ENCODE data around the gene CAPN13.

CAPN13 gene

DNA sequence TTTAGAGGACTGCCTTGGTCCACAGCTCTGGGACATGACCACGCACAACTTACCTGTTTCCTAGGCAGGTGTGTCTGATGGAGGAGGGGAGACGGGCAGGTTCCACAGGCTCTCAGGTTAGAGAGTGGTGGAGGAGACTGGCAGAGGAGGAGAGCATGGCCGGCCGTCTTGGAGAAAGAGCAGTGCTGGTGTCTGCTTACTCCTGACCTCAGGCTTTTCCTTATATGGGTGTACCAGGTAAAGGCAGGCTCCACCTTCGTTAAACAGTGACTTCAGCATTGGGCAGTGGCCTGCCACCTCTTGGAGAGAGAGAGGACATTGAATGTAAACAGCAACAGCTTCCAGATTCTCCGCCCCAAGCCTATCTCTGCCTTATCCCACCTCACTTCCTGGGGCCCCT lies at the start of gene CAPN13:
Gene CAPN13, minus strand, starts transcription at position 198 of the 400 bp plus-strand sequence. CDS start 20,121 bp downstream, outside the sequence.
- ATAC-seq (ENCODE audit: low read depth) (peak; percentile 86), DNase-seq (ENCODE audit: low spot score) (no peak)
- no peaks in the 10 kb centered on the region for H3K4me1 ChIP-seq (ENCODE audit: insufficient read depth, poor library complexity, severe bottlenecking)
- H3K27ac ChIP-seq (ENCODE audit: poor library complexity, severe bottlenecking): no peak within 1 kb of the TSS
- no peak for TF ChIP-seq CTCF (IDR thresholded peaks at IDR 0.05; ENCODE audit: poor library complexity, severe bottlenecking)
- H3K27me3 ChIP-seq (ENCODE audit: insufficient read depth, poor library complexity, severe bottlenecking): peaks cover 3% of the 10 kb centered on the region
- no peaks in the 10 kb centered on the region for H3K9me3 ChIP-seq (ENCODE audit: severe bottlenecking)
- no peak within 1 kb of the TSS for H3K4me3 ChIP-seq (ENCODE audit: severe bottlenecking)
- H3K36me3 ChIP-seq (ENCODE audit: low read depth): no peaks in the 10 kb centered on the region

DNA sequence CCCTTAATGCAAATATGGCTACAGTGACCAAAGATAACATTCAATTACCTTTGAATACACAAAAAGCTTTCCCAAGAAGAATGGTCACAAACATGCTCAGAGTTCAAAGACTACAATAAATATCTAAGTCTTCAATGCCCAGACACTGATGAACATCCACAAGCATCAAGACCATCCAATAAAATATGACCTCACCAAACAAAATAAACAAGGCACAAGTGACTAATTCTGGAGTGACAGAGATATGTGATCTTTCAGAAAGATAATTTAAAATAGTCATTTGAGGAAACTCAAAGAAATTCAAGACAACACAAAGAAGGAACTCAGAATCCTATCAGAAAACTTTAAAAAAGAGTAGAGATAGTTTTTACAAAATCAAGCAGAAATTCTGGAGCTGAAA lies 40.6 kb upstream of the CAPN13 start:
- Histone ChIP-seq H3K9me3 (ENCODE audit: severe bottlenecking) (no peaks in the 10 kb centered on the region), H3K4me3 (ENCODE audit: severe bottlenecking) (no peak overlapping the region), H3K36me3 (ENCODE audit: low read depth) (no peaks in the 10 kb centered on the region), H3K27ac (ENCODE audit: poor library complexity, severe bottlenecking) (no peak overlapping the region), H3K4me1 (ENCODE audit: insufficient read depth, poor library complexity, severe bottlenecking) (no peaks in the 10 kb centered on the region), H3K27me3 (ENCODE audit: insufficient read depth, poor library complexity, severe bottlenecking) (peaks cover 5% of the 10 kb centered on the region)
- TF ChIP-seq CTCF (IDR thresholded peaks at IDR 0.05; ENCODE audit: poor library complexity, severe bottlenecking): no peak
- ATAC-seq (ENCODE audit: low read depth) (no peak), DNase-seq (ENCODE audit: low spot score) (no peak)

DNA sequence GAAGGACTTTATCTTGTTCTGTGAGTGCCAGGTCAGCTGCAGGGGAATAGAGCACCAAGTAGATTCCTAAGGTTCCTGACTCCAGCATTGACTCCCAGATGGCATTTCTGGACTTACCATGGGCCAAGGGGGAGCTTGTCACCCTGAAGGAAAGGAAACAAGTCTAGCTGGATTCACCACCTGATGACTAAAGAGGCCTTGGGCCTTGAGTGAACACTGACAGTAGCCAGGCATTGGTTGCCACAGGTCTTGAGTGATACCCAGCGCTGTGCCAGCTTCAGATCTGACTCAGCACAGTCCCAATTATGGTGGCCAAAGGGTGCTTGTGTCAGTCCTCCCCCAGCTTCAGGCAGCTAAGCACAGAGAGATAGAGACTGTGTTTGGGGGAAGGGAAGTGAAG lies 40.1 kb upstream of the CAPN13 start:
- no peaks in the 10 kb centered on the region for H3K9me3 ChIP-seq (ENCODE audit: severe bottlenecking)
- no peak for TF ChIP-seq CTCF (IDR thresholded peaks at IDR 0.05; ENCODE audit: poor library complexity, severe bottlenecking)
- H3K27me3 ChIP-seq (ENCODE audit: insufficient read depth, poor library complexity, severe bottlenecking): peaks cover 10% of the 10 kb centered on the region
- DNase-seq (ENCODE audit: low spot score): no peak
- H3K36me3 ChIP-seq (ENCODE audit: low read depth): no peaks in the 10 kb centered on the region
- no peak overlapping the region for H3K27ac ChIP-seq (ENCODE audit: poor library complexity, severe bottlenecking)
- ATAC-seq (ENCODE audit: low read depth): no peak
- no peak overlapping the region for H3K4me3 ChIP-seq (ENCODE audit: severe bottlenecking)
- H3K4me1 ChIP-seq (ENCODE audit: insufficient read depth, poor library complexity, severe bottlenecking): no peaks in the 10 kb centered on the region

DNA sequence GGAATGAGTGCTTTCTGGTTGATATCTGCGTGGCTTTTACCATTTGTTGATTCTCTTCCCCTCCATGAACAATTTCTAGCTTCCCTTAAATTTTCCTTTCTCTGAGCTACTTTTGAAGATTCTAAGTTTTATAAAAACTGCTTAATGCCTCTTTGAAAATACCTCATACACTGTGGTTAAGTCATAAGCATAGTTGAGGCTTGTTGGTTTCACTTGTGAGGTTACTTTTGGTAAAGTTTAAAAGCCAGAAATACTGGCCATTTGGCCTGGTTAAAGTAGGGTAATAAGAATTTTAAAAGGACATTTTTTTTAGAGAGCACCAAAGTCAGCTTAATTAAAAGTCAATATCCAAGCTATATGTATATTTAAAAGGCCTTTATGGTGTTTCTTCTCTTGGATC lies 21.3 kb upstream of the CAPN13 start:
- no peaks in the 10 kb centered on the region for H3K4me1 ChIP-seq (ENCODE audit: insufficient read depth, poor library complexity, severe bottlenecking)
- H3K4me3 ChIP-seq (ENCODE audit: severe bottlenecking): no peak overlapping the region
- H3K36me3 ChIP-seq (ENCODE audit: low read depth): no peaks in the 10 kb centered on the region
- TF ChIP-seq CTCF (IDR thresholded peaks at IDR 0.05; ENCODE audit: poor library complexity, severe bottlenecking): no peak
- ATAC-seq (ENCODE audit: low read depth) (no peak), DNase-seq (ENCODE audit: low spot score) (no peak)
- H3K27me3 ChIP-seq (ENCODE audit: insufficient read depth, poor library complexity, severe bottlenecking): no peaks in the 10 kb centered on the region
- peaks cover 1% of the 10 kb centered on the region for H3K9me3 ChIP-seq (ENCODE audit: severe bottlenecking)
- H3K27ac ChIP-seq (ENCODE audit: poor library complexity, severe bottlenecking): no peak overlapping the region

GRCh38 chr2:30826916-30827315 lies 19.7 kb upstream of the CAPN13 start:
- Histone ChIP-seq H3K9me3 (ENCODE audit: severe bottlenecking) (no peaks in the 10 kb centered on the region), H3K27me3 (ENCODE audit: insufficient read depth, poor library complexity, severe bottlenecking) (no peaks in the 10 kb centered on the region), H3K4me1 (ENCODE audit: insufficient read depth, poor library complexity, severe bottlenecking) (no peaks in the 10 kb centered on the region), H3K36me3 (ENCODE audit: low read depth) (no peaks in the 10 kb centered on the region), H3K27ac (ENCODE audit: poor library complexity, severe bottlenecking) (no peak overlapping the region), H3K4me3 (ENCODE audit: severe bottlenecking) (no peak overlapping the region)
- DNase-seq (ENCODE audit: low spot score): no peak
- TF ChIP-seq CTCF (IDR thresholded peaks at IDR 0.05; ENCODE audit: poor library complexity, severe bottlenecking): no peak
- no peak for ATAC-seq (ENCODE audit: low read depth)
